GM21825 (cell line): ENCODE results near the gene TMEM131L.

Experiments used
- ATAC-seq: cut with Tn5 transposase; IDR thresholded peaks from one replicate; pipeline ENCODE4 v1.9.1; 2021; ENCODE audit warnings: mild to moderate bottlenecking, moderate library complexity; ENCODE audit not compliant: unreplicated experiment

Gene TMEM131L

DNA sequence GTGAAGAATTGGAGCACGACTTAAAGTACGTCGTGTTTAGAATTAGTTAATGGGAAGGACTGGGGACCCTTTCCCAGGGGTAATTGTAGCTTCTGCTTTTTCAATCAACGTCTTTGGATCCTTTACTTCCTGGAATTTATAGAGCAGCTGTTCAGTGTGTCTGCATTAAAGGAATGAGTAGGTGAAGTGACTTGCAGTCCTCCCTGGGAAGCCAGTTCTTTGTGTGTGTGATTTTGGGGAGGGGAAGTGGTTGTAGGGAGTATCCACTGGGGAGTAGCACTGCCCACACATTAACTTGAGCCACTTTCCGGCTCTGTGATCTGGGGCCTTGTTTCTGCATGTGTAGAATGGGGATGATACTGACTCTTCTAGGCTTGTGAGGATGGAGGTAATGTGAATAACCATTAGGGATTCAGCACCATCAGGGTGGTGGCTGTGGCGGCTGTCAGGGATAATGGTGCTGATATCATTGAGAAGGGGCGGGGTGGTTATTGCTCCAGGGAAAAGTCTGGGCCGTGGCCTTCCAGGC, 54.7 kb downstream of the TMEM131L start:
- ATAC-seq = peak; percentile 34

DNA sequence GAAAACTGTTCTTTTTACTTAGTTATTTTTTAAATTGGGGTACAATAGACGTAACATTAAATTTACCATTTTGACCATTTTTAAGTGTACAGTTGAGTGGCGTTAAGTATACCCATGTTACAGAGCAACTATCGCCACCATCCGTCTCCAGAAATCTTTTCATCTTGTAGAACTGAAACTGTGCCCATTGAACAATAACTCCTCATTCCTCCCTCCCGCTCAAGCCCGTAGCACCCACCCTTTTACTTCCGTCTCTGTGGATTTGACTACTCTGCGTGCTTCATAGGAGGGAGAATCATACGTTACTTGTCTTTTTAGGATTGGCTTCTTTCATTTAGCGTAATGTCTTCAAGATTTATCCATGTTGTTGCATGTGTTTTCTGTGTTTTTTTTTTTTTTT, 55.3 kb downstream of the TMEM131L start:
- ATAC-seq = peak; percentile 22

DNA sequence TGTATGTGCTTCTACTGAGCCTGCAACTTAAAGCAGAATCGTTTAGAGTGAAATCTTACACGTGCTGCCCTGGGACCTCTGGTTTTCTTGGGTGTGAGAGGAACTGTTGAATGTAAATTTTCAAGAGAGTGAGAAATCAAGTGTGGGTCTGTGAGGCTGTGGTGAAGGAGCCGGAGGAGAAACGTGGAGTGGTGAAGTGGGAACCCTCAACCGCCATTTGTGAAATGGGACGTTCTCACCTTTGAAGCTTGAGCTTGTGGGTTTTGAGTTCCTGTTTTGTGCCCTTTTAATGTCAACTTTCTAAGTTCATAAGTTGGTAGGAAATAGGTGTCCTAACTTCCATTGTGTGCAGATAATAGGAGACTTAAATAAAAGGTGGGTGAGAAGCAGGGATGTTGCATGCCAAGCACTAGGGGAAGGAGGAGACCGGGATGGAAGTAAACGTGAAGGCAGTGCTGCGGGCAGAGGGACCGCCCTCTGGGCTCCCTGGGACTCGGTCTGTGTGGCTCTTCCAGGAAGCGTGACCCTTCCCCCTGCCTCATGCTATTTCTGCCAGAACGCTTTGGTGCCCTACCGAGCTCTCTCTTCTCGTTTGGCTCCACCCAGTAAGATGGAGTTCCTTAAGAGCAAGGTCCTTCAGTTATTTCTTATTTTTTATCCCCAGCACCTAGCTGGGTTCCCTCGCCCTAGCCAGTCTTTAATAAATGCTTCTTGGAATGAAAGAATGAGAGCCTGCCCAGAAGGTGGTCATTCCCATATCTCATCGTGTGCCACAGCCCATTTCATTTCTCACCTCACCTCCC, 56.0 kb downstream of the TMEM131L start:
- peak; percentile 36 for ATAC-seq

DNA sequence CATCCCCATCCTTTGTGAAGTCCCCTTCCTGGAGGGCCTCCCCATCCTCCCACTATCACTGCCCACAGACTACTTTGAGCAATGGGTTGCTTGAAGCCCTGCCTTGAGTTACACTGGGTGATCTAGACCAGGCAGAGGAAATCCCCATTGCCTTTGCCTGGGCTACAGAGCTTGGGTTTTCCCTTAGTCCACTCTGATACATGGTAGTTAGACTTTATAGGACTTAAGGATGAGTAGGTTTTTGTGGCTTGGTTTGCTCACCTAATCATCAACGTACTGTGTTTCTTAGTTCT, 56.6 kb downstream of the TMEM131L start:
- ATAC-seq = peak; percentile 49

DNA sequence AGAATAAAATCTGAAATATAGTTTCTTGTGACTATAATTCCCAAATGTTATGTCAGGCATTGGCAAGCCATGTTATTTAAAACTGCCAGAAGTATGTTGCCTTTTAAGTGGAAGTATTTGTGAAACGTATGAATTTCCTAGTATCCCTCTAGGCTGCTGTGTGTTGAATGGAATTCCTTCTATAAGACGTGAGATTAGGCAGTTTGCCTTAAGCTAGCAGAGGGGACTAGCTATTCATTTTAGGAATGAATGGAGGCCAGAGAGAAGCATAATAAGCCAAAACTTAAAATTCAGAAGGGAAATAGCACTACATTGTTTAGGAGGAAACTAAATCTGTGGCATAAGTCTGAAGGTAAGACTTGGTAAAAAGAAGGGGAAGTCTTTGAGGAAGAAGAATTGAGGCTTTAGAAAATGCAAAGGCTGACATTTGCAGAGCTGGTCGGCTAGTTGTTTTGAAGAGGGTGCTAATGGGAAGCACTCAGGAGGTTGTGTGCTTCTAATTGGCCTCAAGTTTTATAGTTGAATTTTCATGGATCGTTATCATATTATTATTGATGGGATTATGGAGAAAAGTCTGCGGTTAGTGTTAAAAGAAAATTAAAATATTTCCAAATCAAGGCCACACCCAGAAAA, 57.1 kb downstream of the TMEM131L start:
- ATAC-seq = no peak

DNA sequence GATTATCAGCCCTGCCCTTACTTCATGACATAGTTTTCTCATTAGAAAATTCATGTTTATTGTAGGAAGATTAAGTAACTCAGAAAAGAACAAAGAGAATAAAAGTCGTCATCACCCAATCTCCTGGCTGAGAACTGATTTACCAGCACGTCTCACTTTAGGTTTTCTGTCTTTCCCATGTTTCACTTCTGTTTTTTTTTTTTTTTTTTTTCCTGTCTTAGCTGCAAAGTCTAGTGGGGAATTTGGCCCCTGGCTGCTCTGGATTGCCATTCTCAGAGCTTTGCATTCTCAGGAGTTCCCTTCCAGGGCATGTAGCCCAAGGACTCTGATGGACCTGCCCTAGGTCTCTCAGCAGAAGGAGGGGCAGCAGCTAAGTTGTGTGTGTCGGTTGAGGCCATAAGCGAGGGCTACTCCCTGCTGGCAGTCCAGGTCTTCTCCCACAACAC, 57.8 kb downstream of the TMEM131L start:
- ATAC-seq = no peak

DNA sequence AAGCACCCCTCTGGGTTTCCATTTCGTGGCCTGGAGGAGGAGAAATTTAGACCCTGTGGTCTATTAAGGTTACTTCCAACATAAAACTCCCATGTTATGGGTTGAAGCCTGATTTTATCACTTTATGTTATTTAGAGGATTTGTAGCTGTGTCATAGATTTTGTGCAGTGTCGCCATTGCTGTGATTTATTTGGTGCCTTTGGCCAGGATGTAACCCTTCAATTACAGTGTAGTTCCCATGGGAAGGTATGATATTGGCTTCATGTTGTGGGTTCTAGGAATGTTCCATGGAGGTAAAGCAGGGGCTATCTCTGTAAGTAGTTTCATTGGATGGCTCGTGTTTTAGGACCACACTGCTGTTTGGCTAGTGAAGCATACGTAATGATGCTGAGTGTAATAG, 58.5 kb downstream of the TMEM131L start:
- no peak for ATAC-seq

DNA sequence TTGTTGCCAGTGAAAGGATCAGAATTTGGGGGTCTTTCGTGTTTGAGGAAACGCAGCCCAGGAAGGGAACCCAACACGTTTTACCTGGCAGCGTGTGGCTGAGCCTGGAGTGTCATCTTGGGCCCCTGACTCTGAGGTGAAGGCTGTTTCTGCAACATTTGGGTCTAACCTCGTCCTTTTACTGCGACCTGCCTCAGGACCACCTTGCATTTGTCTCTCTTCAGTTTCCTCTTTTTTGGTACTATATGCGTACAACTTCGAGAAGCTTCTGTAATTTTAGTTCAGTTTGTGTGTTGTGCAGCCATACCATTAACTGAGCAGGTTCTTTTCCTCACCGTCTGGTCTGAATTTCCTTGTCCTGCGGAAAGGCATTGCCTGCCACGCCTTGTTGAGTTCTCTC, 61.5 kb downstream of the TMEM131L start:
- no peak for ATAC-seq

DNA sequence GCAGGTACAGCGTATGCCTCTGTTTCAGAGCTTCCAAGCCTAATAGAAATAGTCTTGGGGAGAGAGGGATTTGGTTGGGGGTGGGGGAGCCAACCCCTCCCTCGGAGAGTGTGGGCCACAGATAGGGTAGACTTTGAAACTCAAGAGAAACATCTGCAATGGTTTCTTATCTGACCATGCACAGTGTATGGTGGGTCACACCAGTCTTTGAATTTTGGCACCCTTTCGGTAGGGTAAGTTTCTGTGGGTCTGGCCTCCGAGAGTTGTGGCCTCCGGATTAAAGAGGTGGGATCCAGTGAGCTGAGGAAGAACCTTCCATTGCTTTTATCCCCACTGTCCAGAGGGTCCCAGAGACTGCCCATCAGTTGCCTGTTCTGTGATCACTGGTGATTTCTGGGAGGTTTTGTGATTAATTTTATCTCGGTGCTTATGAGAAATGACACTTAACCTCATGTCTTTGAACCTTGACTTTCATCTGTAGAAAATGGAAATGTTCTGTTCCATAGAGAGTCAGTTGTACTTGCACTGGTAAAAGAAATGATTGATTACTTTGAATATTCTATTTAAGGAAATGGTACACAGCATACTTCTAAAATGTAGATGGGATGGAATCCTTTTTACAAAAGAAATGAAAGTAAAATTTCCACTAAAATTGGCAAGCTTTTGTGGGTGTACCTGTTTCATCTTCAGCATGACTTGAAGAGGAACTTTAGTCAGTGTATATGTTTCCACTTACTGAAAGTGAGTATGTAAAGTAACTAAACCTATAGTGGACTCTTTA, 62.7 kb downstream of the TMEM131L start:
- ATAC-seq = peak; percentile 41

DNA sequence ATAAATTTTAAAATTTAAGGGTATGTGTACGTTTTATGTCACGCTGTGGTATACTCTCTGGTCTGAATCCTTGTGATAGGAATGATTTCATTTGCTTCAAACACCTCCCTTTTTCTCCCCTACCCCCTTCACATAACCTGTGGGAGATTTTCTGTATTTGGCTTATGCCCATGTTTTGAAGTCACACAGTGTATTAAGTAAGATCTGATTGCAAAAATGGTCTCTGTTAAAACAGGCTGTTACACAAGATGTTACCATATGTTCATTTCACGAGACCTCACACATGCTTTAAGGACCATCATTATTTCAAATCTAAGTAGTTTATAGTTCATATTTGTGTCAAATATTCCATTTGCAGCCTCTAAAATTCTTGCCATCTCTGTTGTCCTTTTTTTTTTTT, 63.5 kb downstream of the TMEM131L start:
- no peak for ATAC-seq

DNA sequence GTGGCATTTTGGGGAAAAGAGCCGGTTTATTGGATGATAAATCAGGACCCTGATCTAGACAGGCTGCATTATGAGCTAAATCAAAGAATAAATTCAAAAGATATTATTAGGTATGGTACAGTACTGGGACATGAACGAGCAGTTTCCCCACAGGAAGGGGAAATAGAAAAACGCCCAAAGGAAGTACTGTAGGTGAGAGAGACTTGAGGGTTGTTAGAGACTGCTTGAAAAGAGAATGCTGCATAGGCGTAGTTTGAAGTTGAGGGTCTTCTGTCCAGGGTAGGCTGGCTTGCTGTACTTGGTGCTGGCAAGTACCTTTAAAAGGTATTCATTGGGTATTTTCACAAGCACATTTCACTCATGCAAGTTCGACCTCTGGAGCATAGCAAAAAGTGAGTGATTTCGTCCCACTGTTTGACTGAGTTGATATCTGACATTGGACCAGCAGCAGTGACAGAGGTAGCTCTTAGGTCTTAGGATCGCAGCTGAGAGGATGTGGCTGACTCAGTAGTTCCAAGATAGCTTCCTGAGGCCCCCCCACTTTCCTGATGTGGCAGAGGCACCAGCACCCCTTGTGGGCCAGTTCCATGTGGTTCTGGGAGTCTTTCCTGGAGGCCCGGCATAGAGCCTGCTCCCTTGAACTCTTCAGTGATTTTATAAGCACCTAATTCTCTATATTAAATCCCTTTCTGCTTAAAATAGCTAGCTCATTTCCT, 64.3 kb downstream of the TMEM131L start:
- no peak for ATAC-seq

DNA sequence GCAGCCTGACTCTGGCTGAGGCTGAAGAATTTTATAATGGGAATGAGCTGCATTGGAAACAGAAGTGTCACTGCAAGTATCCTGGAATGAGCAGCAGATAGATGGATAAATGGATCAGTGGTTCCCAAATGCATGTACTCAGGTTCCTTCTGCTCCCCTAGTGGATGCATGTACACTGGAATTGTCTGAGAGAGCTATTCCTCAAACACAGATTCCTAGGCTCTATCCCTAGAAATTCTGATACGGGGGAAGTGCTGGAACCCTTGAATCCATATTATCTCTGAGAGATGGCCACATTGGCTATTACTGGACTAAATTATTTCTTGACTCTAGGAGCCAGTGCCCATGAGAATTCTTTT, 64.8 kb downstream of the TMEM131L start:
- ATAC-seq = no peak

DNA sequence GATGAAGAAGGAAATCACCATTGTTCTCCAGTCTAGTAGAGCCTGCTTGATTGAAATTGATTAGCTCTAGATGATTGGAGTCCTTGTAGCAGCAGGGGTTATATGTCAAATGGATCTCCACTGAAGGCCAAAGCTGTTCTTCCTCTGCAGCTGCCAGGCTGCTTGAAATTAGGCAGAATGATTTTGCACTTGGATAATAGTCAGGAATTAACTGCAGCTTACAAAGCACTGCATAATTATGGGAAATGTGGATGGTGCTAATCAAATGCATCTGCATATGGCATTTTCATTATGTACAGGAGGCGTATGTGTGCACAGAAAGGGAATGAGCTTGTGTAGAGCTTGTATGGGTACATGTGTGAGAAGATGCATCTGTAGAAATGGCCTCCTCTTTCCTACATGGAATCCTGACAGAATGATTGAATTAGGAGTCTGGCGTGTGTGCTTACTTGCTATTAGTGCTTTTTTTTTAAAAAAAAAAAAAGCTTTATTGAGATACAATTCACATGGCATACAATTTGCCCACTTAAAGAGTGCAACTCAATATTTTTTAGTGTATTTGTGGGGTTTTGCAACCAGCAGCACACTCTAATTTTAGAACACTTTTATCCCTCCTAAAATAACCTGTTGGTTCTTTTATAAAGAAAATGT, 65.9 kb downstream of the TMEM131L start:
- ATAC-seq = no peak

DNA sequence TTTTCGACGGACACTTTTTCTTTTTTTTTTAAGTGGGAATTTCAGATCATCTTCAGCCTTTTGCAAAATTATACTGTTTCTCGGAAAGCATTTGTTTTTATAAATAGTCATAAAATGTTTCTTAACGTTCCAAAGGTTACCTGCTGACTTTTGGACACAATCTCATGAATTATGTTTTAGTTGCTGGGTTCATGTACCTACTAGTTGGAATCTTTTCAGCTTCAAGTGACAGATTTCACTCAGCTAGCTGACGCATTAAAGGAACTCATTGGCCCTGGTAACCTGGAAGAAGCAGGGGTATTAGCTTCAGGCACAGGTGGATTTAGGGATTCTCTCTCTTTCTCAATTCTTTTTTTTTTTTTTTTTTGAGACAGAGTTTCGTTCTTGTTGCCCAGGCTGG, 66.5 kb downstream of the TMEM131L start:
- ATAC-seq = no peak

DNA sequence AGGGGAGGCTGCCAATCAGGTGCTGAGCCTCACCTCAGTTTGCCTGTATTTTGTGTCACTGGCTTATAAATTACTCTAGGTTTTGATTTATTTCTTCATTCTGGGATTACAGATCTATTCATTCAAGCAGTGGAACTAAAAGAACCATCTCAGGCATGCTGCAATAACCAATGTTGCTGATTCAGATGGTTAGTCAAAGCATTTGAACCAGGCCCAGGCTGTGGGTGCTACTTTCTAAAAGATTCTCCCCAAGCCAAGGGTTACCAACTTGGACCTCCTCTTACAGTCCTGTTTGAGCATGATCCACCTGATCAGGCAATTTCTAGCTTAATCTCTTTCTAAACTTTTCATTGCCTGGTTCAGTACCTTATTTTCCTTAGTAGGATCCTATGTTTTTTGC, 67.2 kb downstream of the TMEM131L start:
- no peak for ATAC-seq

DNA sequence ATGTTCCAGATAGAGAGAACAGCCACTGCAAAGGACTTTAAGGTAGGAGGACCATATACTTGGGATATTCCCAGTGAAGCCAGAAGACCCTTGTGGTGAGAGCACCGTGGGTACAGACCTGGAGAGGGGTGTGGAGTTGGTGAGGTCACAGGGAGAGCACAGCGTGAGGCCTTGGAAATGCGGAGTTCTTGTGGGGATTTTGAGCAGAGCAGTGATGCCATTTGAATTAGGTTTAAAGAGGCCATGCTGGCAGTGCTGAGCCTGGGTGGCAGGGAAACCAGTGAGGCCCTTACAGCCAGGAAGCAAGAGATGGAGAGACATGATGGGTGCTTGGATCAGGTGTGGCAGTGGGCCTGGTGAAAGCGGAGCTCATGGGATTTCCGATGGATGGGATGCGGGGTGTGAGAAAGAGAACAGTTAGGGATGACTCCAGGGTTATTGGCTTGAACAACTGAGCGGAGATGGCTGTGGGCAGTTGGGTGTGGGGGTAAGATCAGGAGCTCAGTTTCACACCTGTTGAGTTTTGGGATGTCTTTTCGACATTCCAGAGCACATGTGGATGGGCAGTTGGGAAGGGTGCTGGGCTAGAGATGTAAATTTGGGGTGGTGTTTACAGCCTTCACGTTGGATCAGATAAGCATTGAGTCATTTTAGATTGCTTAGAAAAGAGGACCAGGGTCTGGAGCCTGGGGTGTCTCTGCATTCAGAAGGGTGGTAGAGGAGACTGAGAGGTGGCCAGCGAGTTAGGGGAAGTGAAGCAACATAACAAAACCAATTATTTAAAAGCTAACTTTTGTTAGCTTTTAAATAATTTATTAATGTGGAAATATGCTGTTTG, 68.9 kb downstream of the TMEM131L start:
- ATAC-seq = no peak

DNA sequence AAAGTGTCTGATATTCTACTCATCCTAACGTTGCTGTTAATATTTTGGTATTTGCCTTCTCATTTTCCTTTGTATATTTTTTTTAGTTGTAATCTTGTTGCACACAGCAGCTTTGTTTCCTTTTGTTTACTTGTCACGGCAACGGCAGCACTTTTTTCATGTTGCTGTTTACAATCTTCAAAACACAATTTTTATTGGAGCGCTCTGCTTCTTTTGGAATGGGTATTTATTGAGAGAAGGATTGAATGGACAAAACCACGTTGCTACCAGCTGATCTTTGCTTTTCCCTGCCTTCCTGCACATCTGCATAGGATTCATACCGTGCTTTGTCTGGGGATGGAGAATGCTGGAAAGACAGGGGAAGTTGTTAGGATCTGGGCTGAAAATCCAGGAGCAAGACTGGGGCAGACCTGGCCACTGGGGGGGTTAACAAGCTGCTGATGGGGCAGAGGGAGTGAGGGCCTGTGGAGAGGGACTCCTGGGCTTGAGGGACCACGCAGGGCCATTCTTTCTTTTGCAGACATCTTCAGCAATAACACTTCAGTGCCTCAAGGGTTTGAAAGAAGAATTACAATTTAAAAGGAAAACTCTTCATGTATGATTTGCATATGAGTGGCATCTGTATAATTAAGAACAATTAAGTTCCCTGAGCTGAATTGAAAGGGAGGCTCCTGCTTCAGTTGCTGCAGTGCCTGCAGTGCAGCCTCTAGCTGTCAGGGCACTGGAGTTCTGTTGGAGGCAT, 69.8 kb downstream of the TMEM131L start:
- ATAC-seq = no peak

DNA sequence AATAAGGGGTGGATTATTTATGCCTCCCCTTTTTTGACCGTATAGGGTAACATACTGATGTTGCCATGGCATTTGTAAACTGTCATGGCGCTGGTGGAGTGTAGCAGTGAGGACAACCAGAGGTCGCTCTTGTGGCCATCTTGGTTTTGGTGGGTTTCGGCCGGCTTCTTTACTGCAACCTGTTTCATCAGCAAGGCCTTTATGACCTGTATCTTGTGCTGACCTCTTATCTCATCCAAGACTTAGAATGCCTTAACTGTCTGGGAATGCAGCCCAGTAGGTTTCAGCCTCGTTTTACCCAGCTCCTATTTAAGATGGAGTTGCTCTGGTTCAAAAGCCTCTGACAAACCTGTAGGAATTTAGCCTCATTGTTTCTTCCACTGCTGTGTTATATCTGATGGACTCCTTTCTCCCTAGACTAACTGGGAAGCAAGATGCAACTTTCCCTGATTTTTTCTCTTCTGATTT, 71.4 kb downstream of the TMEM131L start:
- no peak for ATAC-seq
